AG10803 (cell line): Measurements from ENCODE around the gene PDE1A.

Source experiments
- DNase-seq: peaks from one replicate; pipeline ENCODE4 v3.0.0; 2010; ENCODE audit warnings: low read depth
- H3K4me3 ChIP-seq: 2 replicates; pipeline ENCODE4 v1.5.1; 2011; ENCODE audit warnings: mild to moderate bottlenecking, low read length, control low read depth
- CTCF ChIP-seq: conservative IDR thresholded peaks from 2 replicates; pipeline ENCODE4 v1.5.1; 2011; ENCODE audit warnings: mild to moderate bottlenecking, low read length, control low read depth, inconsistent platforms

The PDE1A gene

GRCh38 chr2:182115258-182115657 is 311.6 kb downstream of the PDE1A start:
- no peak for DNase-seq

DNA sequence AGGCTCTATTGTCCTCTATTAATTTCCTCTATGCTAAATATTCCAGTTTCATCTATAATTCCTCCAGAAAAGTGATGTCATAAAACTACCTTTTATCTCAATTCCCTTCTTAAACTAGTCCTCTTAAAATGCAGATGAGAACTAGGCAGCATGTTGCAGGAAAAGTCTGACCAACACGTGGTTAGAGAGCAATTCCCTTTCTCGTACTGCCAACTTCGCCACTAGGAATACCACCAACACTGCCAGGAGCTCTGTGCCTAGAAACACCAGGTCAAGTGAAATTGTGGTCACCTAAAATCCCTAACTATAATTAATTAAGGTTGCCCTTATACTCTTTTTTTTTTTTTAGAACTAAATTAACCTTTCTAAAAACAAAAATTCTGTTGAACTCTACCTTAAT is 313.5 kb downstream of the PDE1A start:
- DNase-seq = no peak
- no peak overlapping the region for H3K4me3 ChIP-seq
- no peak for TF ChIP-seq CTCF

More at GRCh38 chr2:182115258-182115657, 311.6 kb downstream of the PDE1A start:
- H3K4me3 ChIP-seq = no peak overlapping the region
- TF ChIP-seq CTCF = no peak

- DNase-seq = no peak
- TF ChIP-seq CTCF = no peak
- no peak overlapping the region for H3K4me3 ChIP-seq
Observed at GRCh38 chr2:182110347-182110746, 316.5 kb downstream of the PDE1A start.

- no peak for TF ChIP-seq CTCF
- no peak for DNase-seq
- H3K4me3 ChIP-seq = no peak overlapping the region
Observed at GRCh38 chr2:182103526-182103925, 323.3 kb downstream of the PDE1A start.

- TF ChIP-seq CTCF = no peak; the same call in 1 of the 2 replicates
- DNase-seq = no peak
- no peak overlapping the region for H3K4me3 ChIP-seq
Observed at GRCh38 chr2:182101263-182101662, 325.6 kb downstream of the PDE1A start.

DNA sequence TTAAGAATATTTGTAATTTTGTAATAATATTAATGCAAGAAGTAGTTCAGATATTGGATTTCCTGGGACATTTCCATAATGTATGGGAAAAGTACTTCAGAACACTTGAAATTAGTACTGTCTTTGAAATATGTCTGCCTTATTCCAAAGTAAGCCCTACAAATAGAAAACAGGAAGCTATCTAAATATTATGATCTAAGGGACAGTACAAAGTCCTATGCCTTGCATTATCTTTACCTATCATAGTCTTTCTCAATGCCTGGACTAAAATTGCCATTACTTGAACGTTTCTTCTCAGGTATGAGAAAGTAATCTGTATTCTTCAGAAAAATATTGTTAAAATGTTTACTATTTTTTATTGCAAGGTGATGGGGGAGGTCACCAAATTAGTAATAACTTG is 328.2 kb downstream of the PDE1A start:
- TF ChIP-seq CTCF = no peak
- H3K4me3 ChIP-seq = no peak overlapping the region
- DNase-seq = no peak

DNA sequence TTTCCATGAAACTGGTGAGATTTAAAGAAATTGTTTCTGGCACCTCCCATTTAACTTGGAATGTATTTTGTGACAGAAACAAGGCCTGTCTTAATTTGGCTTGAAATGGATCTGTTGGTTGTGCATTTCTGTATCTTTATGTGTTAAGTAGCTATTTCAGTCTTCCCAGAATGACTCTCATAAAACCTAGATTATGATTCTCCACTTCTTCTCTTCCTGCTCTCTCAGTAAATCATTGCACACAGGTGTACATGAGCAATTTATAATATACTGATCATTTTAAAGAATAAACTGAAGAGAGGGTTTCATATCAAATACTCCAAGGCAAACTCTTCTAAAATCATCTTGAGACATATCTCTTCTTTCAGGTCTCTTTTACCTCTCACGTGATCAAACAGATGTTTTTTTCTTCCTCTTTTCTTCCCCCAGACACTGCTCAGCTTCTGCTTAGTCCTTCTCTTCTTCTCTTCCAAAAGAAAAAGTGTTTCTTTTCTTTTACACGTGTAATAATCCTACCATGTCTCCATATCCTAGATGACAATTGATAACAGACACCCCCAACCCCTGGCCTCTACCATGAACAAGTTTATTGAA is 329.2 kb downstream of the PDE1A start:
- TF ChIP-seq CTCF = no peak
- H3K4me3 ChIP-seq = no peak overlapping the region
- DNase-seq = no peak
